HG03558 (cell line): ENCODE measurements around the gene SYDE1.
"Not testable (repeated sequence)": the region's sequence is repeated elsewhere in the genome, so short reads cannot be mapped to it uniquely, and the experiment has no call there.

Source experiments
- ATAC-seq: cut with Tn5 transposase; IDR thresholded peaks from one replicate; pipeline ENCODE4 v1.9.1; 2021; ENCODE audit warnings: moderate number of reproducible peaks; ENCODE audit not compliant: unreplicated experiment; ENCODE audit errors: extremely low read depth

The SYDE1 gene

GRCh38 chr19:15107061-15108010 lies at the start of gene SYDE1:
TSS of gene SYDE1 (plus strand) at chr19:15107401. CDS start at chr19:15107434, 33 bp downstream.
- ATAC-seq = no peak

- no peak for ATAC-seq
Observed at GRCh38 chr19:15062036-15062435, 45.2 kb upstream of the SYDE1 start.

GRCh38 chr19:15070386-15070785 lies 36.8 kb upstream of the SYDE1 start:
- ATAC-seq = not testable (repeated sequence)

- ATAC-seq = no peak
Observed at GRCh38 chr19:15072930-15073647, 34.1 kb upstream of the SYDE1 start.

GRCh38 chr19:15074371-15074770 lies 32.8 kb upstream of the SYDE1 start:
- no peak for ATAC-seq

- ATAC-seq = no peak
Observed at GRCh38 chr19:15075806-15076205, 31.4 kb upstream of the SYDE1 start.

- ATAC-seq = not testable (repeated sequence)
Observed at GRCh38 chr19:15080002-15080401, 27.2 kb upstream of the SYDE1 start.

- ATAC-seq = no peak
Observed at GRCh38 chr19:15081911-15082310, 25.3 kb upstream of the SYDE1 start, which contains the start of gene OR1I1. TSS of gene OR1I1 (plus strand) at chr19:15082211. CDS start at chr19:15087066, 4,855 bp downstream.

- no peak for ATAC-seq
Observed at GRCh38 chr19:15087182-15087581, 20.0 kb upstream of the SYDE1 start.

GRCh38 chr19:15091918-15092753 lies 15.1 kb upstream of the SYDE1 start:
- no peak for ATAC-seq

- no peak for ATAC-seq
Observed at GRCh38 chr19:15093001-15093400, 14.2 kb upstream of the SYDE1 start.

- no peak for ATAC-seq
Observed at GRCh38 chr19:15096223-15096622, 11.0 kb upstream of the SYDE1 start.

- not testable (repeated sequence) for ATAC-seq
Observed at GRCh38 chr19:15097980-15098379, 9.2 kb upstream of the SYDE1 start.

- ATAC-seq = no peak
Observed at GRCh38 chr19:15098460-15098859, 8.7 kb upstream of the SYDE1 start.

GRCh38 chr19:15099017-15099582 lies 8.1 kb upstream of the SYDE1 start:
- no peak for ATAC-seq

- ATAC-seq = no peak
Observed at GRCh38 chr19:15101479-15102082, 5.6 kb upstream of the SYDE1 start.

GRCh38 chr19:15104003-15104402 lies 3.2 kb upstream of the SYDE1 start:
- ATAC-seq = no peak

- no peak for ATAC-seq
Observed at GRCh38 chr19:15104411-15104810, 2.8 kb upstream of the SYDE1 start.

GRCh38 chr19:15105044-15105443 lies 2.2 kb upstream of the SYDE1 start:
- no peak for ATAC-seq
